HG03457 (cell line): ENCODE measurements around the gene KIF13A.
"Not testable (repeated sequence)": the region's sequence is repeated elsewhere in the genome, so short reads cannot be mapped to it uniquely, and the experiment has no call there.

Experiments used
- ATAC-seq: cut with Tn5 transposase; IDR thresholded peaks from one replicate; pipeline ENCODE4 v1.9.1; 2021; ENCODE audit warnings: moderate number of reproducible peaks; ENCODE audit not compliant: unreplicated experiment

The KIF13A gene

DNA sequence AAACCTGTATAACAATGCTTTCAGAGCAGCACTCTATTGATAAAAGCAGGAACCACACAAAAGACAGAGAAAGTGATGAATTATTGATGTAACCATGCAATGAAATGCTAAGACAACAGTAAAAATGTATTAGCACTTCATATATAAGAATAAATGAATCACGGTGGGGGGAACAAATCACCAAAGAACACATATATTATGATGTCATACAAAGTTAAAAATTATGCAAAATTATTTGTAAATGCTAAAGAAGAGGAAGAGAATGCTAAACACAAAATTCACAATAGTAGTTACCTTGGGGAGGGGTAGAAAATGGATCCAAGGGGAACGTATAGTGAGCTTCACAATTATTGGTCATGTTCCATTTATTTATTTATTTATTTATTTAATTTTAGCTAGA lies 133.9 kb downstream of the KIF13A start:
- ATAC-seq, result no peak

DNA sequence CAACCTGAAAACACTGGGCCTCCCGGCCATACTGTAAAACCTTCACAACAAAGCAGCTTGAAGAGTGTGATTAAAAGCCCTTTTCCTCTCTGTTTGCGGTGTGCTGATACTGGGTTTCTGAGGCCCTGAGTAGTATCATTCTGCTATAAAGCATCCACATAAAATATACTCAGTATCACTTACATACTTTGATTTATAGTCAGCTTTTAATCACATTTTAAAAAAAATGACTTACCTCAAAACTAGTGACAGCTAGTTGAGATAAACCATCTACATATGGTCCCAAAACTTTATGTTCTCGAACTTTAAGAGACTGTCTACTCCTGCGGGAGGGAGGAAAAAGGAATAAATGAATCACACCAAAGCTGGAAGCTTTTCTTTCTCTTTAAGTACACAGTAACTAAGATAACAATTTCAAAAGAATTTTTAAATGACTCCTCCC lies 135.7 kb downstream of the KIF13A start:
- ATAC-seq, result no peak

DNA sequence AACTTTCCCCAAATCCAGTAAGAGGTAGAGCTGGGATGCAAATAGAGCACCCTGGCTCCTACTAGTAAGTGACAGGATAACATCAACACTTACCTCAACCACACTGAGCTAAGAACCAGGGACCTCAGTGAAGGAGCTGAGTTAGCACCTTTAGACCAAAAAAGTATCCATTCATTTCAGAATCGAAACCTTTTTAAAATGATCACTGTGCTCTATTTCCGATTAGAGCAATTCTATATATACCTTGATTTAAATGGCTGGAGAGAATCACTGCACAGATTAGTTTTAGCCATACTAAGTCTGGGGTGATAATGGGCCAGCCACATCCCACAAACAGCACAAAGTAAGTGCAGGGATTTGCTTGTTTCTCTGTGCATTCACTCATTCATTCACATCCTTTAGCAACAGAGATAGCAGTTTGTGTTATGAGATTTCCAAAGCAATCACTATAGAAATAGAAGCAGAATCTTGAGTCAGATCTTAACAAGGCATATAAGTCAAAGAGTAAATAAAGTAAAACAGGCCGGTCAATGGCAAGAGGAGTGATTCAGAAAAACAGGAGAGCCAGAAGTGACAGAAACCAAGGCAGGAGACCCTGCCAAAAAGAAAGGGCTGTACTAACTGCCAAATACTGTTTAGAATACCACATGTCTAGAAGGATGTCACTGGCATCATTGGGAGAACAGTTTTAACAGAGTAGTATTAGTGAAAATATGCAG lies 136.3 kb downstream of the KIF13A start:
- ATAC-seq, result no peak

DNA sequence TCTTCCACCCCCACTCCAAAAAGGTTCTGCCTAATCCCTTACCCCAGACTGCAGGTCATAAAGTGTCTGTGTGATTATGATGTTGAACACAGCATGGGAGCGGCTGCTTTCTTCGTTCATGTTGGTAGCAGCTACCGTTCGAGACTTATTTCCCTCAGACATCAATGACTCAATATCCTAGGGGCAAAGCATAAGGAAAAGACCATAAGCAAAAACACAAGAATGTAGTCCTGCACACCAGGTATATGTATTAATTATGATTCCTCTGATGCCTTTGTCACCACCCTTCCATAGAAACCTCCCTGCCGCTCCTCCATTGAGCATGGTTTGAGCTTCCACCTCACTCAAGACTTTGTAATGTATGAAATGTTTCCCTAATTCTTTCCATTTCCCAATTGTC lies 137.2 kb downstream of the KIF13A start:
- no peak for ATAC-seq

DNA sequence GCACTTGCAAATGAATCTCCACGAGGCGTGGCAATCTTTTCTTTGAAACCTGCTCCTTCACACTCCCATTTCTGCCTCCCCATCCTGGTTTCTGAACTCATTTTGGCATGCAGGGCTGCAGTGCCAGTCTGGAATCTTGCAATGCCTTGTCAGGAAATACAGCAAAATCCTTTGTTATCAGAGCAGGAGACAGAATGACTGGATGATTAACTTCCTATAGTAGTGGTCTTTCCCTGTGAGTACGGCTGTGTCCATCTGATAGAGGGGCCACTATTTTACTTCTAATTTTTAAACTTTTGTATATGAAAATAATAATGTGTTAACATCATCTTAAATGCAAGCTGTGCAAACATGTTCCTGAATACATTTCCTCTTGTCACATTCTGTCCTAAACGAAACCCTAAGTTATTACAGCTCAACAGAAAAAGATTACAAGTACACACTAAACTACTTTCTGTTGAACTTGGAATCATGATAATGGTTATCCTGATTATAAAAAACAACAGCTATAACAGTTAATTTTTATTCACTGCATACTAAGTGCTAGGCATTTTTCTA lies 140.2 kb downstream of the KIF13A start:
- ATAC-seq, result no peak

DNA sequence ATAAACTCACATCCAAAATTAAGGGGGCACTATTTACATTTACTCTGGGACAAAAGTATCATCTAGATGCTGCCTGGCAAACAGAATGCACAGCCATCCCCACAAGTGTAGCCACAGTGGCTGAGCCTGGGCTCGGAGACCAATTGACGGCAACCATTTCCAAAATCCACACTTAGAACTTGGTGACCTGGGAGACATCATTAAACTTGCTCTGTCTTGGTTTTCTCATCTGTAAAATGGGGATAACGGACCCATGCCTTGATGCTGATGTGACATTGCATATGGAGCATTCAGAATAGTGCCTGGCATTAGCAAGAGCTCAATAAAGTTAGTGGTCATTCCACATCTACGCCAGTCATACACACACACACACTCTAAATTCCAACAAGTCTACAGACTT lies 140.7 kb downstream of the KIF13A start:
- ATAC-seq, result no peak

DNA sequence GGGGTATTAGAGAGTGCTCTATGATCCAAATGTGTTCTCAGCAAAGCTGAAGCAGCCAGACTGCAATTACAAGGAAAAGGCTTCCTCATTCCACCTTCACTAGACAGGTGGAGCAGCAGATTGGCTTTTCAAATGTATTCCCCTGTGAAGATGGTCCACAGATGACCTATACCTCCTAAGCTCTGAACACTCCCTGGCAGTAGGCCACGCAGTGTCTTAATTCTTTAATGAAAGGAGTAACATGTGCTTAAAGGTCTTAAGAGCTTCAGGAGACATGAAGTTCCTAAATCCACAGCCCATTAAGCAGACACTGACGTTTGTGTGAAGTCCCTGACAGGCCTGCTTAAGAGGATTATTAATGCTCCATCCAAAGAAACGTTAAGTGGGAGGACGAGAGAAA lies 141.8 kb downstream of the KIF13A start:
- no peak for ATAC-seq

DNA sequence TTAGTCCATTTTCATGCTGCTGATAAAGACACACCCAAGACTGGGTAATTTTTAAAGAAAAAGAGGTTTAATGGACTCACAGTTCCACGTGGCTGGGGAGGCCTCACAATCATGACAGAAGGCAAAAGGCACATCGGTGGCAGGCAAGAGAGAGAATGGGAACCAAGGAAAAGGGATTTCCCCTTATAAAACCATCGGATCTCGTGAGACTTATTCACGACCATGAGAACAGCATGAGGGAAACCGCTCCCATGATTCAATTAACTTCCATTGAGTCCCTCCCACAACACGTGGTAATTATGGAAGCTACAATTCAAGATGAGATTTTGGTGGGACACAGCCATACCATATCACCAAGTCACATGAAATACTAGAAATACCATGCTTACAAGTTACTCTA lies 142.5 kb downstream of the KIF13A start:
- ATAC-seq, result not testable (repeated sequence)

DNA sequence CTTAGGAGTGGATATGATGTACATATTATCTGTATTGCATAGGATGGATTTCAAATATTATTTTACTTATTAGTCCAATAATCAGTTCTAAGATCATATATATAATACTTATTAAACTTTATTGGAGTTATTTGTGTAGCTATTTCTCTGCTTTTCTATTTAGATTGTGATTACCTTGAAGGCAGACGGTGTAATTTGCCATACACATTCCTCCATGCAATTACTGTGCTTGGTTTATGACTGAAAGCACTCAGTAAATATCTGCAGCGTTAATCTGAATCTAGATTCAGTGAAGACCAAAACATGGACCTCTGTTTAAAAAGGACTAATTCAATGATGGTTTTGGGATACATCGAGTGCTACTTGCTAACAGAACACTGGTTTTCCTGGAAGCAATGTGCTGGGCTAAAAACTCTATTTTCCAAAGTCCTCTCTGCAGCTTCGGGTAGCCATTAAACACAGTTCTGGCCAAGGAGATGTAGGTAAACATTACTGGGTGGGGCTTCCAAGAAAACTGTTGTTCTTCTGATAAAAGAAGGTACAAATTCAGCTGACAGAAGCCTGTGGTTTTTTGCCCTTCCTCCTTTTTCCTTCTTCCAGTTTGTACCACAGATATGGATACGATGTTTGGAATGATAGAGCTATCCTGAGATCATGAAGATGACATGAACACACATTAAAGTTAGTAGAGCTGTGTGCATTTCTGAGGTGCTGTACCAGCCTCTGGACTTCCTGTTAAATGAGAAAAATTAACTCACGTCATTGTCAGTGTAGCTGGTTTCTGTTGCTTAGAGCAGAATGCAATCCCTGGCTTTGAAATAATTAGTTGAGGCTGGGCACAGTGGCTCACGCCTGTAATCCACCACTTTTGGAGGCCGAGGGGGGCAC lies 144.3 kb downstream of the KIF13A start:
- no peak for ATAC-seq

DNA sequence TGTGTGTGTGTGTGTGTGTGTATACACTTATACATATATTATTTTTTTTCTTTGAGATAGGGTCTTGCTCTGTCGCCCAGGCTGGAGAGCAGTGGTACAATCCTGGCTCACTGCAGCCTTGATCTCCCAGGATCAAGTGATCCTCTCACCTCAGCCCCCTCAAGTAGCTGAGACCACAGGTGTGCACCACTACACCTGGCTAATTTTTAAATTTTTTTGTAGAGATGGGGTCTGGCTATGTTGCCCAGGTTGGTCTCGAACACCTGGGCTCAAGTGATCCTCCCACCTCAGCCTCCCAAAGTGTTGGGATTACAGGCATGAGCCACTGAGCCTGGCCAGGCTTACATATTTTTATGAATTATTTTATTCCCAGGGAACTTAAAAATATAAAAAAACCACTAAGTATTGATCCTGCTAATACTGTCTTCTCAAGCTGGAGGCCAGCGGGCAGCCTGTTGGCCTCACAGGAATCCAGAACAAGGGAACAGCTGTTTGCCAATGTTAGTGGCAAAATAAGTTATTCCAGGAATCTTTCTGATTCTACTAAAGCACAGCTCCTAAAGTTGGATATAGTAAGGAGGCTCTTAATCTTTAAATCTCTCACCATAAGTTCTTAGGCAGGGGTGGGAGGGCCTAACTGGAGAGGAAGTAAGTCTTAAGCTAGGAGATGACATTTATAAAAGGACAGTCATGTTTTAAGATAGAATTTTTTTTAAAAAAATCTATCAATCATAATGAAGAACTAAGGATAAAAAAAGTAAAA lies 145.2 kb downstream of the KIF13A start:
- ATAC-seq, result no peak

DNA sequence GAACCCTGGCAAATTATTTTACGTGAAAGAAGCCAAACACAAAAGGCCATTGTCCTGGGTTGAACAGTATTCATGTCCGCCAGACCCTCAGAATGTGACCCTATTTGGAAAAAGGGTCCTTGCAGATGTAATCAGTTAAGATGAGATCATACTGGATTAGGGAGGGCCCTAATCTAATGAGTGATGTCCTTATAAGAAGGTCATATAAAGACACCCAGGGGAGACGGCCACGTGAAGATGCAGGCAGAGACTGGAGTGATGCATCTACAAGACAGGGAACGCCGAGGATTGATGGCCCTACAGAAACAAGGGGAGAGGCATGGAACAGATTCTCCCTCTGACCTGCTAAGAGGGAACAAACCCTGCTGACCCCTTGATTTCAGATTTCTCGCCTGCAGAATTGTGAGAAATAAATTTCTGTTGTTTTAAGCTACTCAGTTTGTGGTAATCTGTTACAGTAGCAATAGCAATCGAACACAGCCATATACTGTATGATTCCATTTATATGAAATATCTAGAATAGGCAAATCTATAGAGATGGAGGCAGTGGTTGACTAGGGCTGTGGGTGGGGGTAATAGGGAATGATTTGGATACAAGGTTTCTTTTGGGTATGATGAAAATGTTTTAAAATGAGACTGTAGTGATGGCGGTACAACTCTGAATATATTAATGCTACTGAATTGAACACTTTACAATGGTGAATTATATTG lies 147.8 kb downstream of the KIF13A start:
- no peak for ATAC-seq

DNA sequence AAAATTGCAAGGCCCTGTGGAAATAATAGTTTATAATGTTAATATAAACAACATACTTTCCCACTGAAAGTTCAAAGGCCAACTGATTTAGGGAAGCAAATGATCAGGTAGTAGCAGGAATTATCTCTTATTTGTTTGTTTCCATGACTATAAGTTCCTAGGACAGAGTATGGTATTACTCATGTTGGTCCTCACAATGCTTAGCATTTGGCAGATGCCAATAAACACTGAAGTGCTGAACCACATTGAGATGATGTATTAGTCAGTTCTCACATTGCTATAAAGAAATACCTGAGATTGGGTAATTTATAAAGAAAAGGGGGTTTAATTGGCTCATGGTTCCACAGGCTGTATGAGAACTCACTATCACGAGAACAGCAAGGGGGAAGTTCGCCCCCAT lies 151.1 kb downstream of the KIF13A start:
- ATAC-seq, result no peak

DNA sequence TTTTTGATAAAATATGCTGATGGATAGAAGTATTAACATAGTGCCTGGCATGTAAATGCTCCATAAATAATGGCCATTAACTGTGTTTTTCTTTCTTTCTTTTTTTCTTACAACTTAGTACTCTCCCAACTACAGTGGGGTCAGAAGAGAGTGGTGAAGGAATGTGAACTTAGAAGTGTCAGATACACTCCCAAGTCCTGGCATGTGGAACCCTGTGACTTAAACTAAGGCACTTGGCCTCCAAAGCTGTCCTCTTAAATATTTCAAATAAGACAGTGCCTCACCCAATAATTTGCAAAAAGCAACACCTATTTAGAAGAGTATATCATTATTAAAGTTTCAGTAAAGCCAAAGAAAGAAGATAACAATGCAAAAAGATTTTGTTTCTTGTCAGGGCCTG lies 151.7 kb downstream of the KIF13A start:
- no peak for ATAC-seq

DNA sequence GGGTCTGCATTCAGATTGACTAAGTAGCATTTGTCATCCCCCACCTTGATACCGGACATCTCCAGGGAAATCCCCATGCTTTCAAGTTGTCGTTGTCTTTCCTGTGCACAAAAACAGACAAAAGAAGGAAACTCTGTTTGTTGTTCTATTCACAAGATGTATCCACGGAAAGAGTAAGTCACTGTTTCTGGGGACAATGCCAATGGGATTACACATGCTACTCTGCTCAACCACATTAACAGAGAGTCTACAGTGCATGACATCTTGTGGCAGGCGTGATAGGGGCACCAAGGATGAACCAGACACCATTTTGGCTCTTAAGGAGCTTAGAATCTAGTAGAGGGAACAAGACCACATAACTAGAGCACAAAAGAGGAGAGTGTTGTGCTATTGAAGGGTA lies 156.3 kb downstream of the KIF13A start:
- ATAC-seq, result no peak

DNA sequence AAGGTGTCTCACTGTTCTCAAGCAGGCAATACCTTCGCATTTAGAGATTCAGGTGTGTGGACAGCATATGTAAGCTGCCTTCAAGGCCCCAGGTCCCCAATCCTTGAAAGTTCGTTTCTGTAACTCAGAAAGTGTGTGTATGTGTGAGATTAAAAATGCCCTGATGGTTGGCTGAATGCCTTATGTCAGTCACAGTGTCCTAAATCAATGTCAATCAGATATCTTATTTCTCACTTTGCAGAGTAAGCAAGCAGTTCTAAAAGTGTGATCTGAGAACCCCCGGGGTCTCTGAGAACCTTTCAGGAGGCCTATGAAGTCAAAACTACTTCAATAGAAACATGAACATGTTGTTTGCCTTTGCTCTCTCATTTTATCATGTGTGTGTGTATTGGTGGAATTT lies 157.5 kb downstream of the KIF13A start:
- ATAC-seq, result no peak

DNA sequence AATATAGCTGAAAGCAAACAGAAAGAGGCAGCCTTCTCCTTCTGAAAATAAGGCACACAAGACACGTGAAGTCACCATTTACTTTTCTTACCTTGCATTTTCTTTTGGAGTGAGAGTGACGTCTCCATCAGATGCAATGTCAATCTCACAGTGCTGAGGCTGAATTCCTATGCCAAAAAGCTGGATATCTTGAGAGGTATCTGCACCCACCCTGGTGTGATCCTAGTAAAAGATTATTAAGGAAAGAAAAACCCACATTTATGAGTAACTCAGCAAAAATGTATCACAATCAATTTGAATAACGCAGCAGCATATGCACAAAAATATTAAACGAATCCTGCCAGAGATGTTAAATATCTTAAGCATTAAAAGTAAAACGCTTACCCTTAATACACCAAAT lies 159.3 kb downstream of the KIF13A start:
- ATAC-seq, result no peak

DNA sequence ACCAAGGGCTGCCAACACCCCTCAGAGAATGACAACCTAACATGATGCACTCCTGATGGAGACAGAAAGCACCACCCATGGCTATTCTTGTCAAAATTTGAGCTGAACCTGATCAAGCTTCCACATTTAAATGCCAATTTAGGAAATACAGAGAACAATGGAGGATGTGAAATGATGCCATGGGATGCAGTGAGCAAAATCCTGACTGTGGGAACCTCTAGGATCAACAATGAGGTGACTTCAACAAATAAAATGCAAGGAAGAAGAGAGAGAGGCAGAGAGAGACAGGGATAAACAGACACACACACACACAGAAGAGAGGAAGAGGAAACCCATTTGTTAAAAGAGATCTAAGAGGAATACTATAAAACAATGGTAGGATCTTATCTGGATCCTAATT lies 161.1 kb downstream of the KIF13A start:
- no peak for ATAC-seq

DNA sequence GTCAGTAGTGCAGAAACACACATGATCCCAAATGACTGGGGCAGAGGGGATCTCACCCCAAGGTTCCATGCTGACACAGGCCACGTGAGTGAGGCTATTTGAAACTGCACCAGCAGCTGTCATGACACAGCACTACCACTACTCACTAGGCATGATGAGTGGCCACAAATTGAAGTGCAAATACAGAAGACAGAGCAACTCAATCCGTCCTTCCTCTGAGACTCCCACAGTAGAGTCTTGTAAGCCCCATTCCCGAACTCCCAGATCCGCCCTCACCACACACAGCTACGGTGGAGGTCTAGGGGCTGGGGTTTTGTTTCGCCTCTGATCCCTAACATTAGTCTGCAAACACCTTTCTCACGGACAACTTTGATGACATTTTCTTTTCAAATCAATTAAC lies 167.4 kb downstream of the KIF13A start:
- ATAC-seq, result no peak

DNA sequence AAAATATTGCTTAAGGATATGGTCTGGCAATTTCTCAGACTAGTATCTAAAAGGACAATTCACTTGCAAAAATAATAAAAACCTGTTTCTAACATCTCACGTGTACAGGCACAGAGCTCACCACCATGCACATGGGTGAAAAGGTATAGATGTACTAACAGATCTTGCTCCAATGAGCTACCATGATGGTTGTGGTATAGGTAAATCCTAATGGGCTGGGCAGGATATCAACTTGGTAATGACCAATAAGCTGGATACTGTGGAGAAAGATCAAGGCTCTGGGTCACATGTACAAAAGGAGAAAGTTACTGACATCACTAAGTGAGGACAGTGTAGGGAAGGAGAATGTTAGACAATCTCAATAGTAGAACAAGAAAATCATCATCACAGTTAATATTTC lies 169.7 kb downstream of the KIF13A start:
- ATAC-seq, result no peak

DNA sequence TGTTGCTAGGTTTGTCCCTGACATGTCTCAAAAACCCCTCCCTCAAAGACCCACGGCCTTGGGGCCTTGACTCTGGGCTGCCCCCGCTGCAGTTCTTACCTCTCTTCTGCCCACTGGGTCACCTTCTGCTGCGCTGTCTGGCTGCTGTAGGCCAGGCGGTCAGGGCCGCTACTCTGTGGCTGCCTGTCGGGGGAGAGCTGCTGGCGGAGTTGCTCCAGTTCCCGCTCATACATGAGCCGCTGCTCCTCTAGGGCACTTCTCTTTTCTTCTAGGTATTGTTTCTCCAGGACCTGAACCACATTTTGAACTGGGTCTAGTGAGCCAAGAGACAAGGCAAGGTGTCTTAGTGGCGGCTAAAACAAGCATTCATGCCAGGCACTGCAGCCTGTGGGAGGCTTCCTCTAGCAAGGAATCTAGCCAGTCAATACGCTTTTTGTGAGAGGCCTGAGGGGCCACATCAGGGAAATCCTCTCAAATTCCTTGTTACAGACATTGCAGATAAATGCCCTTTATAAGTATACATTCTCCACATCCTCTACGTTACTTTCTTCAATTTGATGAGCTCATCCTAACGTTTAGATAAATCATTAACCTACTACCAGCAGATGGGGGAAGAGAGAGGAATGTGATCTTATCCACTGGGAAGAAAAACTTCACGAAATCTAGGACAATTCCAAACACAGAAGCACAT lies 170.4 kb downstream of the KIF13A start:
- ATAC-seq, result no peak
